C4-2B (cell line): ENCODE results near the gene SLC27A1.

Experiments
- ZFX ChIP-seq: fragments of 450-650 bp; IDR thresholded peaks from 2 replicates; pipeline ENCODE4 v1.6.1; 2017
- TF ChIP-seq, protein P1 (sequence below): fragments of 450-650 bp; conservative IDR thresholded peaks from 2 replicates; pipeline ENCODE4 v1.5.1; 2017; ENCODE audit warnings: mild to moderate bottlenecking

DNA sequence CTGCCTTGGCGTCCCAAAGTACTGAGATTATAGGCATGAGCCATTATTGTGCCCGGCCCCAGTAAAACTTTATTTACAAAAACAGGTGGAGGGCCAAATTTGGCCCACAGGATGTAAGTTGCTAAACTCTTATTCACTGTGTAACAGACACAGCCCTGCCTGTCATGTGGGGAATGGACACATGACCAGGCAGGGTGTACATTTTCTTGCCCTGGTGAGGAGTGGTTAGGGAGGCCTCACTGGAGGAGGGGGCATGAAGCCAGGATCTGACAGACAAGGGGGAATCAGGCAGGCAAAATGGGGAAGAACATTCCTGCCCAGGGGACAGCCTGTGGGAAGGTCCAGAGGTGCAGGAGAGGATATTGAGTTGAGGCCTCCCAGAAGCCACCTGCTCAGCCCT is 33.7 kb downstream of the SLC27A1 start:
- TF ChIP-seq, protein P1, sequence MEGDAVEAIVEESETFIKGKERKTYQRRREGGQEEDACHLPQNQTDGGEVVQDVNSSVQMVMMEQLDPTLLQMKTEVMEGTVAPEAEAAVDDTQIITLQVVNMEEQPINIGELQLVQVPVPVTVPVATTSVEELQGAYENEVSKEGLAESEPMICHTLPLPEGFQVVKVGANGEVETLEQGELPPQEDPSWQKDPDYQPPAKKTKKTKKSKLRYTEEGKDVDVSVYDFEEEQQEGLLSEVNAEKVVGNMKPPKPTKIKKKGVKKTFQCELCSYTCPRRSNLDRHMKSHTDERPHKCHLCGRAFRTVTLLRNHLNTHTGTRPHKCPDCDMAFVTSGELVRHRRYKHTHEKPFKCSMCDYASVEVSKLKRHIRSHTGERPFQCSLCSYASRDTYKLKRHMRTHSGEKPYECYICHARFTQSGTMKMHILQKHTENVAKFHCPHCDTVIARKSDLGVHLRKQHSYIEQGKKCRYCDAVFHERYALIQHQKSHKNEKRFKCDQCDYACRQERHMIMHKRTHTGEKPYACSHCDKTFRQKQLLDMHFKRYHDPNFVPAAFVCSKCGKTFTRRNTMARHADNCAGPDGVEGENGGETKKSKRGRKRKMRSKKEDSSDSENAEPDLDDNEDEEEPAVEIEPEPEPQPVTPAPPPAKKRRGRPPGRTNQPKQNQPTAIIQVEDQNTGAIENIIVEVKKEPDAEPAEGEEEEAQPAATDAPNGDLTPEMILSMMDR: no peak
- TF ChIP-seq ZFX: no peak
